ENCODE data around the gene SREK1.
"Not testable (repeated sequence)": the region's sequence is repeated elsewhere in the genome, so short reads cannot be mapped to it uniquely, and the experiment has no call there.

SREK1 gene

DNA sequence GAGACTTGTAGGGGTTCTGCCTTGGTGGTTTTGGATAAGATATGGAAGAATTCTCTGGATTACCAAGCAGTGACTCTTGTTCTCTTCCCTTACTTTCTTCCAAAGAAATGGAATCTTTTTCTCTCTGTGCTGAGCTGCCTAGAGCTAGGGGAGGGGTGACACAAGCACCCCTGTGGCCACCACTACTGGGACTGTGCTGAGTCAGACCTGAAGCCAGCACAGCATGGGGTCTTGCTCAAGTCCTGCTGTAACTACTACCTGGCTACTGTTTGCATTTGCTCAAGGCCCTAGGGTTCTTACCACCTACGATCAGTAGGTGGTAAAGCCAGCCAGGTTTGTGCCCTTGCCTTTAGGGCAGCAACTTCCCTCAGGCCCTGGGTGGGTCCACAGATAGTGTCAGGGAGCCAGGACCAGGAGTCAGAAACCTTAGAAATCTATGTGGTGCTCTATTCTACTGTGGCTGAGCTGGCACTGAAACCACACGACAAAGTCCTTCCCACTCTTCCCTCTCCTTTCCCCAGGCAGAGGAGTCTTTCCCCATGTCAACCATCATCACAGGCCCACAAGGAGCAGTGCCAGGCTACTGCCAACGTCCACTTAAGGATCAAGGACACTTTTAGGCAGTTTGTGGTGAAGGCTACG lies 53.8 kb downstream of the SREK1 start:
- Histone ChIP-seq H3K36me3 (ENCODE audit: insufficient read depth, low read length) (no peaks in the 10 kb centered on the region), H3K27ac (ENCODE audit: low read depth, low read length) (no peak overlapping the region), H3K4me1 (ENCODE audit: insufficient read depth, low read length) (no peaks in the 10 kb centered on the region), H3K9me3 (ENCODE audit: low read length) (no peaks in the 10 kb centered on the region), H3K27me3 (ENCODE audit: control insufficient read depth in 1 of 2, insufficient read depth in 2 of 2, low read length in 2 of 2) (no peaks in the 10 kb centered on the region), H3K4me3 (ENCODE audit: low read depth in 1 of 2, low read length in 2 of 2) (no peak overlapping the region), H3K9ac (ENCODE audit: low read length) (no peak overlapping the region)

GRCh38 chr5:66198837-66199236 lies 54.7 kb downstream of the SREK1 start:
- Histone ChIP-seq H3K9ac (ENCODE audit: low read length) (no peak overlapping the region), H3K27ac (ENCODE audit: low read depth, low read length) (no peak overlapping the region), H3K9me3 (ENCODE audit: low read length) (no peaks in the 10 kb centered on the region), H3K27me3 (ENCODE audit: control insufficient read depth in 1 of 2, insufficient read depth in 2 of 2, low read length in 2 of 2) (no peaks in the 10 kb centered on the region), H3K36me3 (ENCODE audit: insufficient read depth, low read length) (no peaks in the 10 kb centered on the region), H3K4me1 (ENCODE audit: insufficient read depth, low read length) (peaks cover 2% of the 10 kb centered on the region), H3K4me3 (ENCODE audit: low read depth in 1 of 2, low read length in 2 of 2) (no peak overlapping the region)

- H3K27ac ChIP-seq (ENCODE audit: low read depth, low read length): peak overlapping the region; percentile 35
- H3K9ac ChIP-seq (ENCODE audit: low read length): no peak overlapping the region
Observed at GRCh38 chr5:66203531-66203930, 59.4 kb downstream of the SREK1 start.

GRCh38 chr5:66206465-66206864 lies 62.4 kb downstream of the SREK1 start:
- Histone ChIP-seq H3K27me3 (ENCODE audit: control insufficient read depth in 1 of 2, insufficient read depth in 2 of 2, low read length in 2 of 2) (no peaks in the 10 kb centered on the region), H3K9me3 (ENCODE audit: low read length) (no peaks in the 10 kb centered on the region), H3K4me1 (ENCODE audit: insufficient read depth, low read length) (peaks cover 55% of the 10 kb centered on the region), H3K27ac (ENCODE audit: low read depth, low read length) (no peak overlapping the region), H3K9ac (ENCODE audit: low read length) (no peak overlapping the region), H3K4me3 (ENCODE audit: low read depth in 1 of 2, low read length in 2 of 2) (no peak overlapping the region), H3K36me3 (ENCODE audit: insufficient read depth, low read length) (no peaks in the 10 kb centered on the region)

More at GRCh38 chr5:66203531-66203930, 59.4 kb downstream of the SREK1 start:
- no peaks in the 10 kb centered on the region for H3K27me3 ChIP-seq (ENCODE audit: control insufficient read depth in 1 of 2, insufficient read depth in 2 of 2, low read length in 2 of 2)
- no peaks in the 10 kb centered on the region for H3K9me3 ChIP-seq (ENCODE audit: low read length)
- H3K36me3 ChIP-seq (ENCODE audit: insufficient read depth, low read length): no peaks in the 10 kb centered on the region
- H3K4me1 ChIP-seq (ENCODE audit: insufficient read depth, low read length): peaks cover 35% of the 10 kb centered on the region
- H3K4me3 ChIP-seq (ENCODE audit: low read depth in 1 of 2, low read length in 2 of 2): no peak overlapping the region

GRCh38 chr5:66207800-66208561 lies 63.9 kb downstream of the SREK1 start:
- Histone ChIP-seq H3K9me3 (ENCODE audit: low read length) (no peaks in the 10 kb centered on the region), H3K36me3 (ENCODE audit: insufficient read depth, low read length) (no peaks in the 10 kb centered on the region), H3K27ac (ENCODE audit: low read depth, low read length) (peak overlapping the region; percentile 66), H3K9ac (ENCODE audit: low read length) (no peak overlapping the region), H3K4me3 (ENCODE audit: low read depth in 1 of 2, low read length in 2 of 2) (peak overlapping the region in 1 of 2 donors; percentile 22), H3K27me3 (ENCODE audit: control insufficient read depth in 1 of 2, insufficient read depth in 2 of 2, low read length in 2 of 2) (no peaks in the 10 kb centered on the region), H3K4me1 (ENCODE audit: insufficient read depth, low read length) (peaks cover 55% of the 10 kb centered on the region)

- Histone ChIP-seq H3K9ac (ENCODE audit: low read length) (no peak overlapping the region), H3K36me3 (ENCODE audit: insufficient read depth, low read length) (no peaks in the 10 kb centered on the region), H3K27ac (ENCODE audit: low read depth, low read length) (no peak overlapping the region), H3K9me3 (ENCODE audit: low read length) (no peaks in the 10 kb centered on the region), H3K4me1 (ENCODE audit: insufficient read depth, low read length) (peaks cover 50% of the 10 kb centered on the region), H3K4me3 (ENCODE audit: low read depth in 1 of 2, low read length in 2 of 2) (peak overlapping the region in 1 of 2 donors; percentile 11), H3K27me3 (ENCODE audit: control insufficient read depth in 1 of 2, insufficient read depth in 2 of 2, low read length in 2 of 2) (no peaks in the 10 kb centered on the region)
Observed at GRCh38 chr5:66209350-66209749, 65.2 kb downstream of the SREK1 start.

DNA sequence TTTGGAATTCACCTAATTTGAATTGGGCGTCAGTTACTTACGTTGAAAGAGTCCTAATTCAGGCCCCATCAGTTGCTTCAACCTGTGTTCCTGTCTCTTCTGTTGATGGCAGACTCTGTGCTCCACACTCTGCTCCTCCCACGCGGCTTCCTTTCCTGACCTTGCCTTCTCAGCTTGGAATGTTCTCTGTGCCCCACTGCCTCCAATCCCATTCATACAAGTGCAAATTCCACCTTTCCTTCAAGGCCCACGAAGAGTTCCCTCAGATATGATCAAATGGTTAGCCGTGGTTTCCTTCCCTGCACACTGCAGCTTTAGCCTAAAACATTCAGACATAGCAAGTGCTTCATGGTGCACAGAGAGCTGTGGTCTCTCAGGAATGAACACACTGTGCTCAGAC lies 65.7 kb downstream of the SREK1 start:
- Histone ChIP-seq H3K27me3 (ENCODE audit: control insufficient read depth in 1 of 2, insufficient read depth in 2 of 2, low read length in 2 of 2) (no peaks in the 10 kb centered on the region), H3K9ac (ENCODE audit: low read length) (no peak overlapping the region), H3K4me1 (ENCODE audit: insufficient read depth, low read length) (peaks cover 45% of the 10 kb centered on the region), H3K4me3 (ENCODE audit: low read depth in 1 of 2, low read length in 2 of 2) (peak overlapping the region in 1 of 2 donors; percentile 4), H3K36me3 (ENCODE audit: insufficient read depth, low read length) (no peaks in the 10 kb centered on the region), H3K27ac (ENCODE audit: low read depth, low read length) (no peak overlapping the region), H3K9me3 (ENCODE audit: low read length) (no peaks in the 10 kb centered on the region)

- peaks cover 20% of the 10 kb centered on the region for H3K4me1 ChIP-seq (ENCODE audit: insufficient read depth, low read length)
- no peak overlapping the region for H3K9ac ChIP-seq (ENCODE audit: low read length)
Observed at GRCh38 chr5:66213533-66213932, 69.4 kb downstream of the SREK1 start.

GRCh38 chr5:66222455-66222854 lies 78.4 kb downstream of the SREK1 start:
- Histone ChIP-seq H3K9ac (ENCODE audit: low read length) (no peak overlapping the region), H3K9me3 (ENCODE audit: low read length) (no peaks in the 10 kb centered on the region), H3K4me1 (ENCODE audit: insufficient read depth, low read length) (no peaks in the 10 kb centered on the region), H3K27me3 (ENCODE audit: control insufficient read depth in 1 of 2, insufficient read depth in 2 of 2, low read length in 2 of 2) (no peaks in the 10 kb centered on the region), H3K4me3 (ENCODE audit: low read depth in 1 of 2, low read length in 2 of 2) (no peak overlapping the region), H3K27ac (ENCODE audit: low read depth, low read length) (no peak overlapping the region), H3K36me3 (ENCODE audit: insufficient read depth, low read length) (no peaks in the 10 kb centered on the region)

More at GRCh38 chr5:66213533-66213932, 69.4 kb downstream of the SREK1 start:
- H3K27me3 ChIP-seq (ENCODE audit: control insufficient read depth in 1 of 2, insufficient read depth in 2 of 2, low read length in 2 of 2): no peaks in the 10 kb centered on the region
- H3K27ac ChIP-seq (ENCODE audit: low read depth, low read length): no peak overlapping the region
- no peak overlapping the region for H3K4me3 ChIP-seq (ENCODE audit: low read depth in 1 of 2, low read length in 2 of 2)
- no peaks in the 10 kb centered on the region for H3K9me3 ChIP-seq (ENCODE audit: low read length)
- no peaks in the 10 kb centered on the region for H3K36me3 ChIP-seq (ENCODE audit: insufficient read depth, low read length)

GRCh38 chr5:66222896-66223295 lies 78.8 kb downstream of the SREK1 start:
- H3K4me1 ChIP-seq (ENCODE audit: insufficient read depth, low read length); H3K9me3 ChIP-seq (ENCODE audit: low read length); H3K27ac ChIP-seq (ENCODE audit: low read depth, low read length); H3K4me3 ChIP-seq (ENCODE audit: low read depth in 1 of 2, low read length in 2 of 2); H3K27me3 ChIP-seq (ENCODE audit: control insufficient read depth in 1 of 2, insufficient read depth in 2 of 2, low read length in 2 of 2); H3K36me3 ChIP-seq (ENCODE audit: insufficient read depth, low read length); H3K9ac ChIP-seq (ENCODE audit: low read length): not testable (repeated sequence)

DNA sequence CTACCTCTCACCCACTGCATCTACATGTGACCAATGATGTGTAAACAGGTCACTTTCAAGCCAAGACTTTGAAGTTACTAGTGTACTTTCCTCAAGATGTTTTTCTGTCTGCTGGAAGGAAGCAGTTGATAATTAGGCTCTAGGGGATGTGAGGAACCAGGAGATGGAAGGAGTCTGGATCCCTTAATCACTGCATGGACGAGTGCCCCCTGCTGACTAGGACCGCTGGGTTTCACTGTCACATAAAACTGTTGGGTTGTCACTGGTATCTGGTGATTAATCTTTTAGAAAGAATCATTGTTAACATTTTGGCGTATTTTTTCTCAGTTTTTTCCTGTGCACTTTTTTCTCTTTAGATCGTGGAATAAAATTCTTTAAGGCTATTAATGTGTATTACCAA lies 79.5 kb downstream of the SREK1 start:
- Histone ChIP-seq H3K36me3 (ENCODE audit: insufficient read depth, low read length) (no peaks in the 10 kb centered on the region), H3K27me3 (ENCODE audit: control insufficient read depth in 1 of 2, insufficient read depth in 2 of 2, low read length in 2 of 2) (no peaks in the 10 kb centered on the region), H3K9ac (ENCODE audit: low read length) (no peak overlapping the region), H3K4me1 (ENCODE audit: insufficient read depth, low read length) (no peaks in the 10 kb centered on the region), H3K4me3 (ENCODE audit: low read depth in 1 of 2, low read length in 2 of 2) (no peak overlapping the region), H3K9me3 (ENCODE audit: low read length) (no peaks in the 10 kb centered on the region), H3K27ac (ENCODE audit: low read depth, low read length) (no peak overlapping the region)

DNA sequence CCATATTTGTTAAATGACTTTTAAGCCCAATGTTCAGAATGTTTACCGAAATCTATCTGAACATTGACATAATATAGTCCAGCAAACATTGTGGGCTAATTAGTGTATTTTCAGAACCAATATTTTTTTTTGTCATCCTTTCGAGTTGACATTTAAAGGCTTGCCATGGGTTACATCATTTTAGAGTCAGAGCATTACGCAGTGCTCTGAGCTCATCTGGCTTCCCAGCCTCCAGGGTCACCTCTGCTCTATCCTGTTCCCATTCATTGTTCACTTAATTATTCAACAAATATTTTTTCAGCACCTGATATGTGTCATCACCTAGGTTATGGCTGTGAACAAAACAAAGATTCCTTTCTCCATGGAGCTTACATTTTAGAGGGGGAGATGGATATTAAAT lies 80.2 kb downstream of the SREK1 start:
- no peaks in the 10 kb centered on the region for H3K36me3 ChIP-seq (ENCODE audit: insufficient read depth, low read length)
- H3K4me3 ChIP-seq (ENCODE audit: low read depth in 1 of 2, low read length in 2 of 2): no peak overlapping the region
- H3K4me1 ChIP-seq (ENCODE audit: insufficient read depth, low read length): no peaks in the 10 kb centered on the region
- H3K9me3 ChIP-seq (ENCODE audit: low read length): no peaks in the 10 kb centered on the region
- no peak overlapping the region for H3K27ac ChIP-seq (ENCODE audit: low read depth, low read length)
- no peak overlapping the region for H3K9ac ChIP-seq (ENCODE audit: low read length)
- no peaks in the 10 kb centered on the region for H3K27me3 ChIP-seq (ENCODE audit: control insufficient read depth in 1 of 2, insufficient read depth in 2 of 2, low read length in 2 of 2)

Measured in muscle layer of colon (tissue), 2 donors.